ENCODE data around the gene TSHZ3. TPM values are rescaled to one million over a fixed set of nuclear protein-coding genes. Genes with fewer than 3 reads are reported as not detected.

The TSHZ3 gene
- total RNA-seq, 4 donors from 2014 or later, result 3.2 to 65.5 (median 27.9) TPM

DNA sequence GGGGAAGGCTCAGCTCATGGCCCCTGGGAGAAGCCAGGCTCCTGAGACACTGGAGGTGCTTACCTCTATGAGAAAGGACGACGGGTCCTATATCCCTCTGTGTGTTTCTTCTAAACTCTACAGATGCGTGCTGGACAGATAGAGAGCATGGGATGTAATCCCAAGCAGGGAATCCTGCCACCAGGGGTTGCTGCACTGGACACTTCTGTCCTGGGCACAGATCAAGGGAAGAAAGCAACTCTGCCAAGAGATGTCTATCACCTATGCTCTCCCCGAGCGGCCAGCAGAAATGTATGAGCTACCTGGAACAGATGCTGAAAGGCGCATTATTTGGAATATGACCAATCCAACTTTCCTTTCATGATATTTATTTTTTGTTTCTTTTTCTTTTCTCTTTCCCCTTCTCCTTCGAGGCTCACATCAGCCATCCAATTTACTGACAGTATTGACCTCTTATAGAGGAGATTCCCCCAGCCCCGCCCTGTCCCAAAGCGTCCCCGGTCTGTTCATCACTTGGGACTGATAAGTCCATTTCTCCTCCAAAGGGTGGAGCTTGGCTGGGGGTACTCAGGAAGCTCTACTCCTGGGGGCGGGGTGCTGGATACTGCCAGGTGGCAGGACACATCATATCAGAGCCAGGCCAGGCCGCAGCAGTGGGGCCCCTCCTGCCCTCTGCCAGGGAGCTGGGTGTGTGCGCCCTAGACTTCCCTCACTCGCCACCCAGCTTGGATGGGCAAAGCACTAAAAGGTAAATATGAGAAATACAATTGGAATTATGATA lies 34.2 kb downstream of the TSHZ3 start:
- Histone ChIP-seq H3K27ac (peak overlapping the region; percentile 39 to 53), H3K9me3 (no peaks in the 10 kb centered on the region), H3K4me3 (no peak overlapping the region), H3K4me1 (peaks cover 11 to 16% of the 10 kb centered on the region in 2 donors), H3K27me3 (no peaks in the 10 kb centered on the region), H3K36me3 (no peaks in the 10 kb centered on the region)
- TF ChIP-seq CTCF (IDR thresholded peaks at IDR 0.05) (peak in 1 of 4 experiments; percentile 12), POLR2A (IDR thresholded peaks at IDR 0.05) (no peak)
- no peak for DNase-seq
- intact Hi-C loops (cut with DNase I; ENCODE audit: low total_unique reads), result no loop called here

DNA sequence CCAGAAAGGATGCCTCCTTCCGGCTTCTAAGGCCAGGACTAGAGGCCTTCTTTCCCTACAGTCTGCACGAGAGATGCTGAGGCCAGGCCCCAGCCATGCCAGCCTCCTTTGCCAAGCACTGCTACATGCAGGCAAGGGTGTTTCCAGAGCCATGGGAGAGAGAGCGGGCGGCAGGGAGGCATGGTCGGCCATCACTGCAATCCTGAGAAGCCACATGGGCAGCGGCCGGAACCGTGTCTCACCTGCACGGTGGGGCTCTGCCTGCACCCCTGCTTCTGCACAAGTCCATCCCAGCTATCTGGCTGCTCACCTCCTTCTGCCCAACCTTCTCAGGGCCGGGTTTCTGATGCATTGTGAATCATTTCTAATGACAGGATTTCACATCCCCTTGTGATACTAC lies 35.1 kb downstream of the TSHZ3 start:
- no peaks in the 10 kb centered on the region for H3K36me3 ChIP-seq
- no peaks in the 10 kb centered on the region for H3K9me3 ChIP-seq
- no peaks in the 10 kb centered on the region for H3K27me3 ChIP-seq
- TF ChIP-seq CTCF (IDR thresholded peaks at IDR 0.05), result no peak
- no peak for TF ChIP-seq POLR2A (IDR thresholded peaks at IDR 0.05)
- no peak overlapping the region for H3K27ac ChIP-seq
- no peak overlapping the region for H3K4me3 ChIP-seq
- no peak for DNase-seq
- peaks cover 11 to 16% of the 10 kb centered on the region in 2 donors for H3K4me1 ChIP-seq
- intact Hi-C loops (cut with DNase I; ENCODE audit: low total_unique reads), result no loop called here

DNA sequence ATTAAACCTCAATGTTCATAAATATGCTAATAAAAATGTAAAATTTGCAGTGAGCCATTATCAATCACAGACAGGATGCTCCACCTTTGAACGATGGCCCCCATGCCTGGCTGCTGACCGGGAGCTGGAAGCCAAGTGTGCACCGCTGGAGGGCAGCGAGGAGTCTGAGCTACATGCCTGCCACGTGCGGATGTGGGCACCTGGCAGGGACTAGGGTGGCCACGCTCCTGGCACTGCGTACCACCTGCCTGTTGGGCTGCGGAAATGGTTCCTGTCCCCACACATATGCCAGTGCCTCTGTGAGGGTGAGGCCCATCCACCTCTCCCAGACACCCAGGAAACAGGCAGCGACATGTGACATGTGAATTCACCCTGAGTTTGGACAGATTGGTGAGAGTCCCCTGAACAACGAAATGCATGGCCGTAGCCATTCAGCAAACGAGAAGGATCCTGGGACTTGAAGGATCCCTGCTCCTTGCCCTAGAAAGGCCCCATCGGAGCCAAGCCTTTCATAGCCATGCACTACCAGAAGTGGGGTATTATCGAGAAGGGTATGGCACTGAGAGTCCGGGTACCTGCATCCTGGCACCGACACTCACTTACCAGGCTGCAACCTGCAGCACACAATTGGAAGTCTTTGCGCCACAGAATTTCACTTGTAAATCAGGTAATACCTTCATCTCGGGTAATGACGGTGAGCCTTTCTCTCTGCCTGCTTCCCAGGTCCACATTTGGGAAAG lies 35.8 kb downstream of the TSHZ3 start:
- no peak overlapping the region for H3K27ac ChIP-seq
- intact Hi-C loops (cut with DNase I; ENCODE audit: low total_unique reads), result no loop called here
- H3K4me1 ChIP-seq, result peaks cover 11 to 16% of the 10 kb centered on the region in 2 donors
- no peaks in the 10 kb centered on the region for H3K36me3 ChIP-seq
- no peak for TF ChIP-seq CTCF (IDR thresholded peaks at IDR 0.05)
- TF ChIP-seq POLR2A (IDR thresholded peaks at IDR 0.05), result no peak
- H3K9me3 ChIP-seq, result no peaks in the 10 kb centered on the region
- no peak for DNase-seq
- no peaks in the 10 kb centered on the region for H3K27me3 ChIP-seq
- H3K4me3 ChIP-seq, result no peak overlapping the region

GRCh38 chr19:31312677-31313244 lies 36.5 kb downstream of the TSHZ3 start:
- peak overlapping the region; percentile 44 to 47 for H3K27ac ChIP-seq

More at GRCh38 chr19:31312677-31313244, 36.5 kb downstream of the TSHZ3 start:
- TF ChIP-seq CTCF (IDR thresholded peaks at IDR 0.05) (no peak), POLR2A (IDR thresholded peaks at IDR 0.05) (no peak)
- Histone ChIP-seq H3K27me3 (no peaks in the 10 kb centered on the region), H3K36me3 (no peaks in the 10 kb centered on the region), H3K4me1 (peaks cover 11 to 16% of the 10 kb centered on the region in 2 donors), H3K4me3 (no peak overlapping the region), H3K9me3 (no peaks in the 10 kb centered on the region)
- intact Hi-C loops (cut with DNase I; ENCODE audit: low total_unique reads), result no loop called here
- no peak for DNase-seq

Measured in uterus (tissue), 4 donors.